Measurements from ENCODE around the gene GPR176.

Gene GPR176

DNA sequence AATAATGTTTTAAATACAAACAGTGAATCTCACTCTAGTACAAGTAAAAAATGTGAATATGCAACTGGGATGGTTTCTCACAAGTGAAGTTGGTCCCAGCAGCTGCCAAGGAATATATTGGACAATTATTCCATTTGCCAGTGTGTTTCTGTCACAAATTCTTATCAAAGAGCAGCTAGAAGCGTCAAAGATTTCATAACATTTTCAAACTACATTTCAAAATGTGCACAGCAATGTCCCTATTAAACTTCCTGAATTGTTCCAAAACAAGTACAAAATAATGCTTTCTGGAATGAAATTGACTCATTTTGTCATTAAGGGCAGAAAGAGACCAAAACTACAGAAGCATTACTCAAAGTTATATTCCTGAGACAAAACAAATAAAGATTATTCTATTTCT lies 38.3 kb downstream of the GPR176 start:
- no peak for DNase-seq
- no peak overlapping the region for H3K4me2 ChIP-seq (ENCODE audit: low read length)
- no peak overlapping the region for H3K9ac ChIP-seq (ENCODE audit: low read length)
- peaks cover 3% of the 10 kb centered on the region for H3K27me3 ChIP-seq (ENCODE audit: insufficient read depth, low read length)
- H3K4me3 ChIP-seq (ENCODE audit: low read depth, low read length), result no peak overlapping the region
- H2BK5ac ChIP-seq (ENCODE audit: low read depth, low read length, poor library complexity), result no peak overlapping the region
- no peak overlapping the region for H3K14ac ChIP-seq (ENCODE audit: low read length)
- H3K79me2 ChIP-seq (ENCODE audit: control insufficient read depth, insufficient read depth, low read length, poor library complexity), result no peaks in the 10 kb centered on the region
- H4K91ac ChIP-seq (ENCODE audit: low read depth, low read length), result no peak overlapping the region
- H3K4ac ChIP-seq (ENCODE audit: low read depth, low read length), result no peak overlapping the region
- WGBS (ENCODE audit: extremely low coverage, insufficient coverage, insufficient read length), result no CpG with 5 or more reads among the region's 1 CpG
- H2BK120ac ChIP-seq (ENCODE audit: insufficient read depth, low read length, poor library complexity), result no peak overlapping the region
- no peak overlapping the region for H3K18ac ChIP-seq (ENCODE audit: low read length)
- H3K36me3 ChIP-seq (ENCODE audit: control insufficient read depth in 1 of 2, insufficient read depth in 2 of 2, low read length in 2 of 2), result no peaks in the 10 kb centered on the region
- no peak overlapping the region for H4K12ac ChIP-seq (ENCODE audit: low read depth, low read length)
- H2AK5ac ChIP-seq (ENCODE audit: low read length), result no peak overlapping the region
- no peak overlapping the region for H4K8ac ChIP-seq (ENCODE audit: low read depth, low read length)
- no peak overlapping the region for H2AFZ ChIP-seq (ENCODE audit: insufficient read depth, low read length, poor library complexity)
- H3K79me1 ChIP-seq (ENCODE audit: low read length), result no peaks in the 10 kb centered on the region
- no peaks in the 10 kb centered on the region for H3K9me3 ChIP-seq (ENCODE audit: insufficient read depth, low read depth, low read length)
- no peaks in the 10 kb centered on the region for H3K4me1 ChIP-seq (ENCODE audit: control insufficient read depth in 1 of 2, insufficient read depth in 2 of 2, low read length in 2 of 2)
- H3K23ac ChIP-seq (ENCODE audit: low read length), result no peak overlapping the region
- no peak overlapping the region for H3K27ac ChIP-seq (ENCODE audit: low read depth, low read length)
- H2BK12ac ChIP-seq (ENCODE audit: low read length), result no peak overlapping the region

DNA sequence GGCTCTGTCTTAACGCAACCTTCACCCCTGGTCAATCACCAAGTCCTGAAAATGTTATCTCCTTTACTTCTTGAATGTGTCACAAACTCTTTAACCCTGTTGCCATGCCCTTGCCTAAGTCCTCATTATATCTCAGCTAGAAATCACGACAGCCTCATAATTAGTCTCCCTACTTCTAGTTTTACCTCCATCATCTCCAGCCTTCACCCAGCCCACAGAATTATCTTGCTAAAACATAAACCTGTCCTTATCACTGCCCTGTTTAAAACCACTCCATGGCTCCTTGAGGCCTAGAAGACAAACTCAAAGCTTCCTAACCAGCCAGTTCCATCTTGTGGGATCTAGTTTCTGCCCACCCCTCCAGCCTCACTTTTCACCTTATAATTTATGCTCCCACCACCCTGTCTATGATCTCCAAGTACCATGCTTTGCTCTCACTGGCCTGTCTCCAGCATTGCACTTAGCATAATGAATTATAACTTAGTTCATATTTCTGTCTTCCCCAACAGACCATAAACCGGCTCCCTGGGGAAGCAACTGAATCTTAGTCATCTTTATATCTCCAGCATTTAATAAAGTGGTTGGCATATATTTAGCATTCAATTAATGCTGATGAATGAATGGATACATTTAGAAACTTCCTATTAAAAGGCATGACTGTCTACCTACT lies 39.2 kb downstream of the GPR176 start:
- Histone ChIP-seq H3K79me2 (ENCODE audit: control insufficient read depth, insufficient read depth, low read length, poor library complexity) (no peaks in the 10 kb centered on the region), H4K8ac (ENCODE audit: low read depth, low read length) (no peak overlapping the region), H4K91ac (ENCODE audit: low read depth, low read length) (no peak overlapping the region), H3K4me1 (ENCODE audit: control insufficient read depth in 1 of 2, insufficient read depth in 2 of 2, low read length in 2 of 2) (no peaks in the 10 kb centered on the region), H3K79me1 (ENCODE audit: low read length) (no peaks in the 10 kb centered on the region), H2BK5ac (ENCODE audit: low read depth, low read length, poor library complexity) (no peak overlapping the region), H3K4me2 (ENCODE audit: low read length) (no peak overlapping the region), H3K9me3 (ENCODE audit: insufficient read depth, low read depth, low read length) (no peaks in the 10 kb centered on the region), H3K4me3 (ENCODE audit: low read depth, low read length) (no peak overlapping the region), H2AK5ac (ENCODE audit: low read length) (no peak overlapping the region), H3K27ac (ENCODE audit: low read depth, low read length) (no peak overlapping the region), H3K4ac (ENCODE audit: low read depth, low read length) (no peak overlapping the region), H2AFZ (ENCODE audit: insufficient read depth, low read length, poor library complexity) (no peak overlapping the region), H3K18ac (ENCODE audit: low read length) (no peak overlapping the region), H4K12ac (ENCODE audit: low read depth, low read length) (no peak overlapping the region), H3K14ac (ENCODE audit: low read length) (no peak overlapping the region), H3K23ac (ENCODE audit: low read length) (no peak overlapping the region), H2BK12ac (ENCODE audit: low read length) (no peak overlapping the region), H3K9ac (ENCODE audit: low read length) (no peak overlapping the region), H2BK120ac (ENCODE audit: insufficient read depth, low read length, poor library complexity) (no peak overlapping the region), H3K36me3 (ENCODE audit: control insufficient read depth in 1 of 2, insufficient read depth in 2 of 2, low read length in 2 of 2) (no peaks in the 10 kb centered on the region), H3K27me3 (ENCODE audit: insufficient read depth, low read length) (peaks cover 3% of the 10 kb centered on the region)
- no peak for DNase-seq
- no CpG with 5 or more reads among the region's 3 CpGs for WGBS (ENCODE audit: extremely low coverage, insufficient coverage, insufficient read length)

DNA sequence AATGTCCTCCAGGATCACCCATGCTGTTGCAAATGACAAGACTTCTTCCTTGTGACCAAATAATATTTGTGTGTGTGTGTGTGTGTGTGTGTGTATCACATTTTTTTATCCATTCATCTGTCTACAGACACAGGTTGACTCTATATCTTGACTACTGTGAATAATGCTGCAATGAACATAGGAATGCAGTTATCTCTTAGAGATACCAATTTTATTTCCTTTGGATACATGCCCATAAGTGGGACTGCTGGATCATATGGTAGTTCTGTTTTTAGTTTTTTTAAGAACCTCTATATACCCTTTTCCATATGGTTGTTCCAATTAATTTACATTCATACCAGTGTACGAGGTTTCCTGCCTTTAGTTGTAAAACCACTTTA lies 41.7 kb downstream of the GPR176 start:
- no peak overlapping the region for H3K9ac ChIP-seq (ENCODE audit: low read length)

DNA sequence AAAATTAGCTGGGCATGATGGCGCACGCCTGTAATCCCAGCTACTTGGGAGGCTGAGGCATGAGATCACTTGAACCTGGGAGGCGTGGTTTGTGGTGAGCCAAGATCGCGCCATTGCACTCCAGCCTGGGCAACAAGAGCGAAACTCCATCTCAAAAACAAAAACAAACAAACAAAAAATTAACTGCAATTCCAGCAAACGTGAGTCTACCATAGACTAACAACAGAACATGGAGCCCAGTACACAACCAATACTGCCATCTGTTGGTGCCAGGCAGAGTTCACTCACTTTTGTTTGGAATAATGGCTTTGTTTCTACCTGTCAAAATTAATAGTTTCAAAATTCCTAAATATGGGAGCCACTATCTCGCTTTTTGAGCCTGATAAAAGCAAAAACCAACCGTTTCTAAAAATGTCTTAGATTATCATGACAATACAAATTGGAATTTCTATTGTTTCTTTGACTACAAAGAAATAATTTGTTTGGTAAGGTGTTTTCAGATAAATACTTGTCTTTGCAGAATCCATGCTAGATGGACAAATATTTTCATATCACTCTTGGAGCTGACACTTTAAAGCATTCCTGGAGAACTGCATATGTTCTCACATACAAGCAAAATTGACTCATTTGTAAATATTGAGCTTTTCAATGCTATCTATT lies 45.0 kb downstream of the GPR176 start:
- Histone ChIP-seq H2BK120ac (ENCODE audit: insufficient read depth, low read length, poor library complexity) (no peak overlapping the region), H4K91ac (ENCODE audit: low read depth, low read length) (no peak overlapping the region), H3K4me2 (ENCODE audit: low read length) (no peak overlapping the region), H3K9me3 (ENCODE audit: insufficient read depth, low read depth, low read length) (no peaks in the 10 kb centered on the region), H2AFZ (ENCODE audit: insufficient read depth, low read length, poor library complexity) (no peak overlapping the region), H4K12ac (ENCODE audit: low read depth, low read length) (no peak overlapping the region), H3K9ac (ENCODE audit: low read length) (no peak overlapping the region), H3K18ac (ENCODE audit: low read length) (no peak overlapping the region), H3K79me2 (ENCODE audit: control insufficient read depth, insufficient read depth, low read length, poor library complexity) (no peaks in the 10 kb centered on the region), H3K27ac (ENCODE audit: low read depth, low read length) (no peak overlapping the region), H3K4me3 (ENCODE audit: low read depth, low read length) (no peak overlapping the region), H2AK5ac (ENCODE audit: low read length) (no peak overlapping the region), H3K79me1 (ENCODE audit: low read length) (no peaks in the 10 kb centered on the region), H2BK5ac (ENCODE audit: low read depth, low read length, poor library complexity) (no peak overlapping the region), H4K8ac (ENCODE audit: low read depth, low read length) (no peak overlapping the region), H3K4ac (ENCODE audit: low read depth, low read length) (no peak overlapping the region), H3K23ac (ENCODE audit: low read length) (no peak overlapping the region), H3K27me3 (ENCODE audit: insufficient read depth, low read length) (no peaks in the 10 kb centered on the region), H3K36me3 (ENCODE audit: control insufficient read depth in 1 of 2, insufficient read depth in 2 of 2, low read length in 2 of 2) (no peaks in the 10 kb centered on the region), H3K14ac (ENCODE audit: low read length) (no peak overlapping the region), H2BK12ac (ENCODE audit: low read length) (no peak overlapping the region), H3K4me1 (ENCODE audit: control insufficient read depth in 1 of 2, insufficient read depth in 2 of 2, low read length in 2 of 2) (no peaks in the 10 kb centered on the region)
- WGBS (ENCODE audit: extremely low coverage, insufficient coverage, insufficient read length), result no CpG with 5 or more reads among the region's 9 CpGs
- DNase-seq, result peak; percentile 63 to 83

More for the DNA sequence above, 41.7 kb downstream of the GPR176 start:
- Histone ChIP-seq H2BK120ac (ENCODE audit: insufficient read depth, low read length, poor library complexity) (no peak overlapping the region), H4K12ac (ENCODE audit: low read depth, low read length) (no peak overlapping the region), H3K27ac (ENCODE audit: low read depth, low read length) (no peak overlapping the region), H3K23ac (ENCODE audit: low read length) (no peak overlapping the region), H3K4me3 (ENCODE audit: low read depth, low read length) (no peak overlapping the region), H3K79me1 (ENCODE audit: low read length) (no peaks in the 10 kb centered on the region), H4K91ac (ENCODE audit: low read depth, low read length) (no peak overlapping the region), H3K36me3 (ENCODE audit: control insufficient read depth in 1 of 2, insufficient read depth in 2 of 2, low read length in 2 of 2) (no peaks in the 10 kb centered on the region), H4K8ac (ENCODE audit: low read depth, low read length) (no peak overlapping the region), H3K9me3 (ENCODE audit: insufficient read depth, low read depth, low read length) (no peaks in the 10 kb centered on the region), H2AK5ac (ENCODE audit: low read length) (no peak overlapping the region), H3K27me3 (ENCODE audit: insufficient read depth, low read length) (no peaks in the 10 kb centered on the region), H2BK5ac (ENCODE audit: low read depth, low read length, poor library complexity) (no peak overlapping the region), H3K4me2 (ENCODE audit: low read length) (no peak overlapping the region), H2BK12ac (ENCODE audit: low read length) (no peak overlapping the region), H3K79me2 (ENCODE audit: control insufficient read depth, insufficient read depth, low read length, poor library complexity) (no peaks in the 10 kb centered on the region), H3K4ac (ENCODE audit: low read depth, low read length) (no peak overlapping the region), H3K14ac (ENCODE audit: low read length) (no peak overlapping the region), H3K4me1 (ENCODE audit: control insufficient read depth in 1 of 2, insufficient read depth in 2 of 2, low read length in 2 of 2) (no peaks in the 10 kb centered on the region), H2AFZ (ENCODE audit: insufficient read depth, low read length, poor library complexity) (no peak overlapping the region), H3K18ac (ENCODE audit: low read length) (no peak overlapping the region)
- DNase-seq, result no peak
- no CpG with 5 or more reads among the region's 1 CpG for WGBS (ENCODE audit: extremely low coverage, insufficient coverage, insufficient read length)
